ENCODE results near the gene CBL. TPM values are rescaled to one million over a fixed set of nuclear protein-coding genes. Genes with fewer than 3 reads are reported as not detected.

Gene CBL
- polyA plus RNA-seq, 2 of the 4 experiments (the other 2 are of a cell fraction), result 6.0 to 14.1 TPM

DNA sequence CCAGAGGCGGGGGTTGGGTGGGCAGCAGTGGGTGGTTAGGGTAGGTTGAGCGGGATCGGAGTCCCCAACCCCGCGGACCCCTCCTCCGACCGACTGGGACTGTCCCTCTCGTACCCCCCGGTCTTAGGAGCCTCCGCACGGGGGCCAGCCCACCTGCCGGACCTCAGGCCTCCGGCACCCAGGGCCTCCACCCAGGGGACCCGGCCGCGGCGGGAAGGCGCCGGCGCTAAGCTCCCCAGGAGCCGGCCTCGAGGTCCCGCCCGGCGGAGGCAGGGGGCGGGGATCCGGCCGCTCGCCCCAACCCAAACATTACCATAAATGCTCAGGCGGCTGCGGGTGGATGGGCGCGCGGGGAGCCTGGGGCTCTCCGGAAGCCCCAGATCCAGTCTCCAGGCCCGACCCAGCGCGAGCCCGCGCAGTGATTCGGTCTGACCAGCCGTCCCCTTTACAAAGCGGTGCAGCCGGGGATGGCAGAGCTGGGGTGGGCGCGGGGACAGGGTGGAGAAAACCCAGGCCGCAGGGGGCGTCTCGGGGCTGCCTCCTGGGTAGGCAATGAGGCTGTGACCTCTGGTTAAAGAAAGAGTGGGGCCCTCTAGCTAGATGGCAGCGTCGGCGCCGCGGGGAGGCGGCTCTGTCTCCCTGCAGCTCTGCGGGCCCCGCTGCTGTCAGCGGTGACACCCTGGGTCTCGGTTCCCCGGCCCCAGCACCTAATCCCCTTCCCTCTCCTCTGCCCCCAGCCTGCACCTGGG, 114.8 kb downstream of the CBL start (continued):
- TF ChIP-seq JUNB (IDR thresholded peaks at IDR 0.05), result no peak
- no peak for TF ChIP-seq SMC3 (IDR thresholded peaks at IDR 0.05)
- TF ChIP-seq PHF8 (IDR thresholded peaks at IDR 0.05; ENCODE audit: borderline replicate concordance, low read depth), result no peak
- TF ChIP-seq ZFP36 (IDR thresholded peaks at IDR 0.05; ENCODE audit: borderline replicate concordance, partially characterized antibody), result no peak
- TF ChIP-seq CEBPB (IDR thresholded peaks at IDR 0.05), result no peak
- TF ChIP-seq CHD4 (IDR thresholded peaks at IDR 0.05; ENCODE audit: borderline replicate concordance), result no peak
- no peak for TF ChIP-seq CBX8 (IDR thresholded peaks at IDR 0.05)
- no peak for TF ChIP-seq ZNF302 (CRISPR knock-in tag; IDR thresholded peaks at IDR 0.05)
- no peak for TF ChIP-seq FOXS1 (CRISPR knock-in tag; IDR thresholded peaks at IDR 0.05)

DNA sequence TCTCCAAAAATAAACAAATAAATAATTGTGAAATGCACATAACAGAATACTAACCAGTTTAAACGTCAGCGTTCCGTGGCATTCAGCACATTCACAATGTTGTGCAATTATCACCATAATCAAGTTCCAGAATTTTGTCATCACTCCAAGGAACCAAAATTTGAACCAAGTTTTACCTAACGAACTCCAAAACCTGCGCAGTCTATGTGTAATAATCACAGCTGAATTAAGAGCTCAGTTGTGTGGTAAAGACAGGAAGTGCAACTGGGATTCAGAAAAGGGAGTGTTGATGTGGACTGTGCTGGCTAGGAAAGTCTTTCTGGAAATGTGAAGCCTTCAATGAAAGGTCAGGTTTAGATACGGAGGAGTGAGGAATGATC, 116.2 kb downstream of the CBL start:
- peak overlapping the region; percentile 88 for H3K4me2 ChIP-seq
- peak; percentile 33 to 64; a peak in 3 of 6 replicates for ATAC-seq
- H3K27ac ChIP-seq, result peak overlapping the region; percentile 70 to 91; a peak in 5 of 6 replicates
- peak overlapping the region; percentile 46 for H3K4me3 ChIP-seq
- FAIRE-seq, result no peak
- no peaks in the 10 kb centered on the region for H3K9me3 ChIP-seq
- WGBS (ENCODE audit: missing lambda C conversion rate), result 47% methylated on average over 6 of the region's 6 CpGs
- ChIA-PET CTCF (interaction anchor here (0.8 to 11.6 kb wide), 22 partner anchors 11 to 266 kb away, joined by 3 to 160 read pairs (median 8); partner anchors contain the start of genes C1QTNF5, CBL, RNF26 and USP2), POLR2A (interaction anchor here (0.9 to 1.2 kb wide), 2 partner anchors 153 to 227 kb away, joined by 3 read pairs; a partner anchor contains a TSS)
- peaks cover 32% of the 10 kb centered on the region for H3K4me1 ChIP-seq
- TF ChIP-seq TFCP2L1 (CRISPR knock-in tag; IDR thresholded peaks at IDR 0.05) (no peak), CEBPB (IDR thresholded peaks at IDR 0.05) (peak in 1 of 2 experiments; percentile 30; a peak in 1 of 4 replicates)
- DNase-seq (ENCODE audit: low read depth in 1 of 2, low spot score in 1 of 2), result no peak

DNA sequence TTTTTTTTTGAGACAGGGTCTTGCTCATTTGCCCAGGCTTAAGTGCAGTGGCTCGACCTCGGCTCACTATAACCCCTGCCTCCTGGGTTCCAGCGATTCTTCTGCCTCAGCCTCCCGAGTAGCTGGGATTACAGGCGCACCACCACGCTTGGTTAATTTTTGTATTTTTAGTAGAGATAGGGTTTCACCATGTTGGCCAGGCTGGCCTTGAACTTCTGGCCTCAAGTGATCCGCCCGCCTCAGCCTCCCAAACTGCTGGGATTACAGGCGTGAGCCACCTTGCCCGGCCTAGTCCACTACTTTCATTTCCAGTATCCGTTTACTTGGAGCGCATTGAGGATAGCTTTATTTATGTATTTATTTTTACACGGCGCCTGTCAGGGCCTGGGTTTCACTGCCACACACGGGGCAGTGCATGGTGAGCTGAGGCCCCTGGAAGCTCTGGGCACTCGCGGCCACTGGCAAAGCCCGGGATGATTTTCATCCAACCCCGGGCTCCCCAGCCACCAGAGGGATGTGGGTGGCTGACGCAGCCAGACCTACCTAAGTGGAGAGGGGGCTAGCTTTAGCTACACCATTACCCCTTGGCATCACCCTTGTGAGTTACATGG, 116.9 kb downstream of the CBL start:
- no peak for DNase-seq (ENCODE audit: low read depth in 1 of 2, low spot score in 1 of 2)
- Histone ChIP-seq H3K9me3 (no peaks in the 10 kb centered on the region), H3K4me3 (no peak overlapping the region), H3K4me1 (peaks cover 28% of the 10 kb centered on the region), H3K27ac (no peak overlapping the region), H3K4me2 (no peak overlapping the region)
- ChIA-PET POLR2A (interaction anchor here (1.2 kb wide), 1 partner anchor 154 kb away, joined by 3 read pairs; no protein-coding TSS in a partner anchor), CTCF (interaction anchor here (0.7 to 11.6 kb wide), 35 partner anchors 8 to 220 kb away, joined by 3 to 160 read pairs (median 6); partner anchors contain the start of genes C1QTNF5, CBL and RNF26)
- ATAC-seq, result no peak
- TF ChIP-seq KDM1A (IDR thresholded peaks at IDR 0.05; ENCODE audit: low read depth) (no peak), HOXB5 (CRISPR knock-in tag; IDR thresholded peaks at IDR 0.05) (no peak), JUN (IDR thresholded peaks at IDR 0.05) (no peak), SREBF2 (IDR thresholded peaks at IDR 0.05) (no peak), EHMT2 (IDR thresholded peaks at IDR 0.05; ENCODE audit: low read depth) (no peak)
- TF ChIP-seq, protein P1, sequence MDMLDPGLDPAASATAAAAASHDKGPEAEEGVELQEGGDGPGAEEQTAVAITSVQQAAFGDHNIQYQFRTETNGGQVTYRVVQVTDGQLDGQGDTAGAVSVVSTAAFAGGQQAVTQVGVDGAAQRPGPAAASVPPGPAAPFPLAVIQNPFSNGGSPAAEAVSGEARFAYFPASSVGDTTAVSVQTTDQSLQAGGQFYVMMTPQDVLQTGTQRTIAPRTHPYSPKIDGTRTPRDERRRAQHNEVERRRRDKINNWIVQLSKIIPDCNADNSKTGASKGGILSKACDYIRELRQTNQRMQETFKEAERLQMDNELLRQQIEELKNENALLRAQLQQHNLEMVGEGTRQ (IDR thresholded peaks at IDR 0.05), result no peak
- TF ChIP-seq, protein P2, sequence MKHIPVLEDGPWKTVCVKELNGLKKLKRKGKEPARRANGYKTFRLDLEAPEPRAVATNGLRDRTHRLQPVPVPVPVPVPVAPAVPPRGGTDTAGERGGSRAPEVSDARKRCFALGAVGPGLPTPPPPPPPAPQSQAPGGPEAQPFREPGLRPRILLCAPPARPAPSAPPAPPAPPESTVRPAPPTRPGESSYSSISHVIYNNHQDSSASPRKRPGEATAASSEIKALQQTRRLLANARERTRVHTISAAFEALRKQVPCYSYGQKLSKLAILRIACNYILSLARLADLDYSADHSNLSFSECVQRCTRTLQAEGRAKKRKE (CRISPR knock-in tag; IDR thresholded peaks at IDR 0.05; ENCODE audit: low read depth), result no peak
- 95% methylated on average over 18 of the region's 20 CpGs for whole genome bisulfite sequencing (ENCODE audit: missing lambda C conversion rate)
- no peak for FAIRE-seq

DNA sequence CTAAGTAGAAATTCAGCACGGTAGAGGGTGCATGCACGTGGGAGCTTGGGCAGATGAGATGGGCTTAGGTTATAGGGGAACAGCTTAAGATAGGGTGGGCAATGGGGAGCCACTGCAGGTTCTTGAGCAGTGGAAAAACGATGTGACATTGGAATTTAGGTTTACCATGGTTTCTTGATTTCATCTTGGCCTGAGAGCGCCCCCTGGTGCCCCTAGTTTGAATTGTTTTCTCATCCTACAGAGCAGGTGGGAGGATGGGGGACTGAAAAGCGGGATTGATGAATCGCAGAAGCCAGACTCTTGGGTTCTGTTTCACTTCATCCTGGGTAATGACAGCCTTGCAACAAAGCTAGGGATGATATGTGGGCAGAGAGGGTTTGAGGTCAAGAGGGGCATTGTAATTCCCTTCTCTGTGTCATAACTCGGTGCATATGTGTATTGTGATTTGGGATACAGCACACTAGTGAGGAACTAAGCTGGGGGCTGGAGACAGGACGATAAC, 117.4 kb downstream of the CBL start:
- Histone ChIP-seq H3K27ac (no peak overlapping the region), H3K9me3 (no peaks in the 10 kb centered on the region), H3K4me3 (no peak overlapping the region), H3K4me1 (peaks cover 22% of the 10 kb centered on the region), H3K4me2 (no peak overlapping the region)
- FAIRE-seq (no peak), ATAC-seq (peak in 1 of 2 experiments; percentile 41; a peak in 3 of 6 replicates), DNase-seq (ENCODE audit: low read depth in 1 of 2, low spot score in 1 of 2) (peak in 1 of 2 experiments; percentile 63)
- POLR2A ChIA-PET, result no interaction called here
- CTCF ChIA-PET, result interaction anchor here (0.5 to 11.6 kb wide), 44 partner anchors 8 to 221 kb away, joined by 3 to 160 read pairs (median 5); partner anchors contain the start of genes C1QTNF5, C2CD2L, CBL and RNF26
- TF ChIP-seq RAD21 (conservative IDR thresholded peaks at IDR 0.05 in 1 of 2, IDR thresholded peaks at IDR 0.05 in 1 of 2), result peak; percentile 47 to 64; a peak in 4 of 5 replicates
- TF ChIP-seq, protein P3, sequence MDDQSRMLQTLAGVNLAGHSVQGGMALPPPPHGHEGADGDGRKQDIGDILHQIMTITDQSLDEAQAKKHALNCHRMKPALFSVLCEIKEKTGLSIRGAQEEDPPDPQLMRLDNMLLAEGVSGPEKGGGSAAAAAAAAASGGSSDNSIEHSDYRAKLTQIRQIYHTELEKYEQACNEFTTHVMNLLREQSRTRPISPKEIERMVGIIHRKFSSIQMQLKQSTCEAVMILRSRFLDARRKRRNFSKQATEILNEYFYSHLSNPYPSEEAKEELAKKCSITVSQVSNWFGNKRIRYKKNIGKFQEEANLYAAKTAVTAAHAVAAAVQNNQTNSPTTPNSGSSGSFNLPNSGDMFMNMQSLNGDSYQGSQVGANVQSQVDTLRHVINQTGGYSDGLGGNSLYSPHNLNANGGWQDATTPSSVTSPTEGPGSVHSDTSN (IDR thresholded peaks at IDR 0.05), result no peak
- no peak for TF ChIP-seq CHD4 (IDR thresholded peaks at IDR 0.05; ENCODE audit: borderline replicate concordance)
- TF ChIP-seq SMC3 (IDR thresholded peaks at IDR 0.05), result peak; percentile 43; the same call in 2 of the 3 replicates
- TF ChIP-seq ZFP36 (IDR thresholded peaks at IDR 0.05; ENCODE audit: borderline replicate concordance, partially characterized antibody), result peak; percentile 98
- peak; percentile 26; the same call in 1 of the 2 replicates for TF ChIP-seq KDM1A (IDR thresholded peaks at IDR 0.05; ENCODE audit: low read depth)
- TF ChIP-seq MYC (IDR thresholded peaks at IDR 0.05; ENCODE audit: borderline replicate concordance, low read length), result no peak
- TF ChIP-seq, protein P4, sequence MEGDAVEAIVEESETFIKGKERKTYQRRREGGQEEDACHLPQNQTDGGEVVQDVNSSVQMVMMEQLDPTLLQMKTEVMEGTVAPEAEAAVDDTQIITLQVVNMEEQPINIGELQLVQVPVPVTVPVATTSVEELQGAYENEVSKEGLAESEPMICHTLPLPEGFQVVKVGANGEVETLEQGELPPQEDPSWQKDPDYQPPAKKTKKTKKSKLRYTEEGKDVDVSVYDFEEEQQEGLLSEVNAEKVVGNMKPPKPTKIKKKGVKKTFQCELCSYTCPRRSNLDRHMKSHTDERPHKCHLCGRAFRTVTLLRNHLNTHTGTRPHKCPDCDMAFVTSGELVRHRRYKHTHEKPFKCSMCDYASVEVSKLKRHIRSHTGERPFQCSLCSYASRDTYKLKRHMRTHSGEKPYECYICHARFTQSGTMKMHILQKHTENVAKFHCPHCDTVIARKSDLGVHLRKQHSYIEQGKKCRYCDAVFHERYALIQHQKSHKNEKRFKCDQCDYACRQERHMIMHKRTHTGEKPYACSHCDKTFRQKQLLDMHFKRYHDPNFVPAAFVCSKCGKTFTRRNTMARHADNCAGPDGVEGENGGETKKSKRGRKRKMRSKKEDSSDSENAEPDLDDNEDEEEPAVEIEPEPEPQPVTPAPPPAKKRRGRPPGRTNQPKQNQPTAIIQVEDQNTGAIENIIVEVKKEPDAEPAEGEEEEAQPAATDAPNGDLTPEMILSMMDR (IDR thresholded peaks at IDR 0.05), result peak; percentile 69
- no peak for TF ChIP-seq HEYL (CRISPR knock-in tag; IDR thresholded peaks at IDR 0.05)
- 9% methylated on average over 8 of the region's 8 CpGs for WGBS (ENCODE audit: missing lambda C conversion rate)

Data from A549 (cell line).